Activated CD8-positive, alpha-beta memory T cell treated with anti-CD3 and anti-CD28 coated beads, Interleukin-2, amount 50 U/mL, for 4 hours (primary cell): ENCODE measurements around the gene ERCC3.
"Not testable (repeated sequence)": the region's sequence is repeated elsewhere in the genome, so short reads cannot be mapped to it uniquely, and the experiment has no call there.

ENCODE experiments used
- DNase-seq: peaks from one replicate; pipeline ENCODE4 v3.0.0-alpha.2; 2020

The ERCC3 gene

DNA sequence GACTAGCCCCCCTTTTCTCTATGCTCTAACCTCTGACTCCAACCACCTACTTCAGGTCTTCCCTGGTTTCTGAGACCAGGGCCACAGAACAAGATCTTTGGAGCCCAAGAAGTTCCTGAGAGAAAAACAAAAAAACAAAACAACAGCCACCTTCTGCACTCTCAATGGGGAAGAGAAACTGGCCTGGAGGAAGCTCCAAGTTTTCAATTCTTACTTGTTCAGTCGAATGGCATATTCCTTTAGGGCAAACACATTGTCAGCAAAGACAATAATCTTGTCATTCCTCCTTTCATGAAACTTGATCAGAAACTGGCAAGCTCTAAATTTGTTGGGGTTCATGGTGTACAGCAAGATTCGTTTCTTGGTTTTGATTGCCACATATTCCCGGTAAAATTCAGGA lies 15.0 kb downstream of the ERCC3 start:
- DNase-seq, result no peak

DNA sequence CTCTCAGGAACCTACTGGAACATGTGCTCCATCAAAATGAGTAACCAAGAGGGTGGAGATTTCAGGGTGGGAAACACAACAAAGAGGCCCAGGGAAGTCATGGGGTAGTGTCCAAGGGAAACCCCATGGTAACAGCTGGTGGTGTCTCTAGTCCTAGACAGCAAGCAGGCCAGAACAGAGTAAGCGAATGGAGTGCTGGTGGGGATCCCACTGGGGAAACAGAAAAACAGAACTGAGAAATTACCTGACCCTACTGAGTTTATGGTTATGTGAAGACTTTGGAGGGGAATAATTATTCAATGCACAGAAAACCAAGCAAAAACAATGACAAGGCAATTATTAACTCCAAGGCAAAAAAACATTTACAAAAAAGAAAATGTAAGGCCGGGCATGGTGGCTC lies 16.9 kb downstream of the ERCC3 start:
- no peak for DNase-seq

DNA sequence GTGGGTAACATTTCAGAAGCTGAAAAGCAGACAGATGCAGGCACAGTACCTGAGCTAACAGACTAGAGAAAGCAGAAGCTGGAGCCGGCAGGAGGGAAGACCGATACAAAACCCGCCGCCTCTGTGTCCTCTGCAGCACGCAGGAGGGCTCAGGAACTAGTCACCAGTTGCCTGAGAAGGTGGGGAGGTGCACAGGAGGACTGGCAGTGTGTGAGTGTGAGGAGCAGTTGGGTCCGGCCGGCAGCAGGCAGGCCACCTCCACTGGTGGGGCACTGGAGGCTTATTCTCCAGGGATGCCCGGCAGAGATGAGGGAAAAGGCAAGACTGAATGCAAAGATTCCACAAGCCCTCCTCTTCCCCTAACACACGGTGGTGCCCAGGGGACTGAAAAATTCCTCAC lies 18.2 kb downstream of the ERCC3 start:
- no peak for DNase-seq

DNA sequence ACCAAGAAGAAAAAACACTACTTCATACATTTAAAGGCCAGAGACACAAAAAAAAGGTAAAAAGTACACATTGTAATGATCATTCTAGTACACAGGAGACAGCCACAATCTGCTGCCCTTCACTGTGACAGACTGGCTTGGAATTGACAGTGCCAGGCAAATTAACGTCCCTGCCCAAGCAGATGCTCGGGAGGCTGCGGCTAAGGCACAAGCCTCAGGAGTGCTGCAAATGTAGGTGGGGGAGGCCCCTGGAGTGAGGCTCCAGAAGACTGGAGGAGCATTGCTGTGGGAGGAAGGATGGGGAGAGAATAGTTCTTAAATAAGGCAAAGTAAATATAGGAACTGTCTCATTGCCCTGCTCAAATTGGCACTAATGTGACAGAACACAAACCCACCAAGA lies 18.6 kb downstream of the ERCC3 start:
- DNase-seq, result no peak

DNA sequence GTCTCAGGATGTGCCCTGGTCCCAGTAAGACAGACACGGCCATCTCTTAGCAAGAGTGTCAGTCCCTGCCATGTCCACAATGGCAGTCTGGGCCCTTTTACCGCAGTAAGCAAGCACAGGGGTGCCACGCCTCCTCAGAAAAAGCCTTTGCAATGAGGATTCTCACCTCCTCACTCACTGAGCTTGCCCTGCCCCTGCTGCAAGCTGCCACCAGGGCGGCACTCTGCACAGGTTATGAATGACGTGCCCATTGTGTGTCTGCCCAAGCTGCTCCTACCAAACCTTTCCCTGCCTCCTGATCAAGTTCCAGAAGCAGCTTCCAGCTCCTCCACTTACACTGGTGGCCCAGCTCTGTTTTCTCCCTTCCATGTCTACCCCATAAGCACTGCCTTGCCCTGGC lies 23.3 kb downstream of the ERCC3 start:
- DNase-seq, result no peak

DNA sequence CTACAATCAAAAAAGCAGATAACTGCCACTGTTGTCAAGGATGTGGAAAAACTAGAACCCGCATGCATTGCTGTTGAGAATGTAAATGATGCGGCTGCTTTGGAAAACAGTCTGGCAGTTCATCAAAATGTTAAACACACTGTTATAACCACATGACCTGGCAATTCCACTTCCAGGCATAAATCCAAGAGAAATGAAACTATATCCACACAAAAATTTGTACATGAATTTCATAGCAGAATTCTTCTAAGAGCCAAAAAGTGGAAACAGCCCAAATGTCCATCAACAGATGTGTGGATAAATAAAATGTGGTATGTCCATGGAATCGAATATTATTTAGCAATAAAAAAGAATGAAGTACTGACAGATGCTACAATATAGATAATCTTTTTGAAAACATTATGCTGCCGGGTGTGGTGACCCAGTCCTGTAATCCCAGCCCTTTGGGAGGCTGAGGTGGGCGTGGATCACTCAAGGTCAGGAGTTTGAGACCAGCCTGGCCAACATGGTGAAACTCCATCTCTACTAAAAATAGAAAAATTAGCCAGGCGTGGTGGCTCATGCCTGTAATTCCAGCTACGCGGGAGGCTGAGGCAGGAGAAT lies 32.0 kb downstream of the ERCC3 start:
- no peak for DNase-seq

DNA sequence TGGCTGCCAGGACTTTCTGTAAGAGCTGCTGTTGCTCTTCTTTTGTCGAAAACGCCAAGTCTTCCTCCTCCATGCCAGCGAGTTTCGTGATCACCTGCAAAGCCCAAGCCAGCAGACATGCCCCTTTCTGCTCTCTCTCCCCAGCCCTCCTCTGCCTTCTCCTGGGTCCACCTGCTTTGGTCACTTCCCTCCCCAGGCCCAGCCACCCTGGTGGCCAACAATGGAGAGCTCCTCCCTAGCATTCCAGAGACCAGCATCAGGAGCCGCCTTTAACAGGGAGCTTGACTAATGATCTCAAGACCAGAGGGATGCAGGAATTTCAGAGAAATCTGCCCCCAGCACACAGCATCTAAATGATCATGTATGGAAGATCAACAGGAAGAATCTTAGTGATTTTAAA lies 34.6 kb downstream of the ERCC3 start:
- no peak for DNase-seq

DNA sequence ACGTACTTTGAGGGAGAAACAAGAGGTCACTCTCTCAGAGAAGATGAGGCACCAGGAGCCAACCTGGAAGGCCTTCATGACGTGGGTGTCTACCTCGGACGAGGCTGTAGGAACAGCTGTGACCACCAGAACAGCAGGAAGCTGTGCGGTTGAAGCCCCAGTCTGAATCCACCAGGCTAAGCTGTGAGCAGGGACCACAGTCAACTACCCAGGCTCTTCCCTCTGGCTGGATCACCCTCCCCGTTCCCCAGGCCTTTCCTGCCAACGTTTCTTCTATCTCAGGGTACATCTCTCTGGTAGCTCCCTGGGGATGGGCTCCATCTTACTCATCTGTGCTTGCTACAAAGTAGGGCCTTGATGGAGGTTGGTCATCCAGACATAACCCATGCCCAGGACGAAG lies 37.1 kb downstream of the ERCC3 start:
- DNase-seq, result no peak

DNA sequence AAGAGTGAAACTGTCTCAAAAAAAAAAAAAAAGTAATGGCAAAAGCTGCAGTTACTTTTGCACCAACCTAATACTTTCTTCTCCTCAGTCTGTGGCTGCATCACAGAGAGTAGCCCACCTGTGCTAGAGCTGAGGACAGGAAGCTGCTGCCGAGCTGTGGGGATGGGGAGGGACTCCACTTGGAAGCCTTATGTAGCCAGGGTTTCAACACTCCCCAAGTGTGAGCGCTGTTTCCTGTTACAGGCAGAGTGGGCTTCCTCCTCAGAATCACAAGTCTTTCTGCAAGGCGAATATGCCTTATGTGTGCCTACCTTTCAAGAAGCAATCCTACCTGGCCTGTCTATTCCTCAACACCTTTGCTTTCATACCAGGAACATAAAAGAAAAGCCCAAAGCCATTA lies 37.6 kb downstream of the ERCC3 start:
- no peak for DNase-seq

DNA sequence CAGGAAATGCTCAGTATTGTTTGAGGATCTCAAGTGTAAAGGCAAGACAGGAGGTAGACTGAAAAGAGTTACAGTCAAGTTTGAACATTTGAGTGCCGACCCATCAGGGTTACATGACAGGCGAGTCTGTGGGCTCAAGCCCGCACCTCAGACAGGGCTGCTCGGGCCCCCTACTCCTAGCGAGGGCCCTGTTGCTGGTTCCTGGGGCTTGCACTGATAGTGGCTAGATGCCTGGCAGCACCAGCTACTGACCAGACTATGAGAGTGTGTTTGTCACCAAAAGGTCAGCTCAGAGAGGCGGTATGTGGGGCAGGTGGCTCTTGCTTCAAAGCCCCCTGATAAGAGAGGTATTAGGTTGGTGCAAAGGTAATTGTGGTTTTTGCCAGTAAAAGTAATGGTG lies 38.2 kb downstream of the ERCC3 start:
- DNase-seq, result no peak

DNA sequence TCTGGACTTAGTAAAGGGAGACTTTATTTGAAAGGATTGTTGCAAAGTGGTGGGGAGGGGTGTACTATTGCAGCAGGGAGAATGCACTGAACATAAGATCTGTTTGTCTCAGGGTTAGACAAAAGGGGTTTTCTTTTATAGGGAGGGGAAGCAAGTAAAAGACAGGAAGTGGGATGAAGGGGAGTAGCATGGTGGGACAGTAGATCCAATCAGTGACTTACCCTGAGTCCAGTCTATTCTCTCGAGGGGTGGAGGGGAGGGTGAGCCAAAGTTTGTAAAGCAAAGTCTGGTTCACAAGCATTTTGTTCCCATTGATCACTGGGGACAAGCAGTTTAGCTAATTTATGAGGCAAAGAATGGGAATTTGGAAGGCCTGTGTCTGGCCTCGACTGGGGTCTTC lies 38.8 kb downstream of the ERCC3 start:
- DNase-seq, result no peak

DNA sequence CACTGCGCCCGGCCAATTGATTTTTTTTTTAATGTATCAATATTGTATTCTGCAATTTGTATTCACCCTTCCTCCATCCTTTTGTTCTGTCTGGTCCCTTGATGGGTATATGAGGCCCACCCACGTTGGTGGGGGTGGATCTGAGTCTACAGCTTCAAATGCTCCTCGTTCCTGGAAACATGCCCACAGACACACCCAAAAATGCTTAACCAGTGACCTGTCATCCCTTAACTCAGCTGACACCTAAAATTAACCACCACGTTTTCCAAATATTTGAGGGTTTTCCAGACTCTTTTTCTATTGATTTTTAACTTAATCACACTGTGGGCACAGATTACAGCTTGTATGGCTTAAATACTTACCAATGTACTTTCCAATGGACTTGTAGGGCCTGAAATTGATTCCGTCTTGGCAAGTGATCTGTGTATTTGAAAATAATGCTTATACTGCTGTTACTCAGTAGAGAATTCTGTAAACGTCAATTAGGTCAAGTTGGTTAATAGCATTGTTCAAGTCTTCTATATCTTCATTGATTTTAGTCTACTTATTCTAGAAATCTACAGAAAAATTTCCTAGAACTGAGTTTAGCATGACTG lies 39.5 kb downstream of the ERCC3 start:
- DNase-seq, result no peak

DNA sequence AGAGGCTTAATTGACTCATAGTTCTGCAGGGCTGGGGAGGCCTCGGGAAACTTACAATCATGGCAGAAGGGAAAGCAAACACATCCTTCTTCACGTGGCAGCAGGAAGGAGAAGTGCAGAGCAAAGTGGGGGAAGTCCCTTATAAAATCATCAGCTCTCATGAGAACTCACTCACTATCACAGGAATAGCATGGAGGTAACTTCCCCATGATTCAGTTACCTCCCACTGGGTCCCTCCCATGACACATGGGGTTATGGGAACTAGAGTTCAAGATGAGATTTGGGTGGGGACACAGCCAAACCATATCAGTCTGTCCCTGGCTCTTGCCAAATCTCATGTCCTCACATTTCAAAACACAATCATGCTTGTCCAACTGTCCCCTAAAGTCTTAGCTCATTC lies 52.8 kb downstream of the ERCC3 start:
- not testable (repeated sequence) for DNase-seq

DNA sequence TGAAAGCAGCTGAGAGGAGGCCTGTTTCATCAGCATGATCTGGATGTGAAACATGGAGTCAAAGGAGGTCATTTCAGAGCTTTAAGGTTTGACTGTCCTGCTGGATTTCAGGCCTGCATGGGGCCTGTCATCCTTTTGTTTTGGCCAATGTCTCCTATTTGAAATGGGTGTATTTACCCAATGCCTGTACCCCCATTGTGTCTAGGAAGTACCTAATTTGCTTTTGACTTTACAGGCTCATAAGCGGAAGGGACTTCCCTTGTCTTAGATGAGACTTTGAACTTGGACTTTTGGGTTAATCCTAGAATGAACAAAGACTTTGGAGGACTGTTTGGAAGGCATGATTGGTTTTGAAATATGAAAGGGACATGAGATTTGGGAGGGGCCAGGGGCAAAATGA lies 54.5 kb downstream of the ERCC3 start:
- DNase-seq, result no peak

DNA sequence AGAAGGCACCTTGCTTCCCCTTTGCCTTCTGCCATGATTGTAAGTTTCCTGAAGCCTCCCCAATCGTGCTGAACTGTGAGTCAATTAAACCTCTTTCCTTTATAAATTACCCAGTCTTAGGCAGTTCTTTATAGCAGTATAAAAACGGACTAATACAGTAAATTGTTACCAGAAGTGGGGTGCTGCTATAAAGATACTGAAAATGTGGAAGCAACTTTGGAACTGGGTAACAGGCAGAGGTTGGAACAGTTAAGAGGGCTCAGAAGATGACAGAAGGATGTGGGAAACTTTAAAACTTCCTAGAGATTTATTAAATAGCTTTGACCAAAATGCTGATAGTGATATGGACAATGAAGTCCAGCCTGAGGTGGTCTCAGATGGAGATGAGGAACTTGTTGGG lies 56.2 kb downstream of the ERCC3 start:
- DNase-seq, result not testable (repeated sequence)

DNA sequence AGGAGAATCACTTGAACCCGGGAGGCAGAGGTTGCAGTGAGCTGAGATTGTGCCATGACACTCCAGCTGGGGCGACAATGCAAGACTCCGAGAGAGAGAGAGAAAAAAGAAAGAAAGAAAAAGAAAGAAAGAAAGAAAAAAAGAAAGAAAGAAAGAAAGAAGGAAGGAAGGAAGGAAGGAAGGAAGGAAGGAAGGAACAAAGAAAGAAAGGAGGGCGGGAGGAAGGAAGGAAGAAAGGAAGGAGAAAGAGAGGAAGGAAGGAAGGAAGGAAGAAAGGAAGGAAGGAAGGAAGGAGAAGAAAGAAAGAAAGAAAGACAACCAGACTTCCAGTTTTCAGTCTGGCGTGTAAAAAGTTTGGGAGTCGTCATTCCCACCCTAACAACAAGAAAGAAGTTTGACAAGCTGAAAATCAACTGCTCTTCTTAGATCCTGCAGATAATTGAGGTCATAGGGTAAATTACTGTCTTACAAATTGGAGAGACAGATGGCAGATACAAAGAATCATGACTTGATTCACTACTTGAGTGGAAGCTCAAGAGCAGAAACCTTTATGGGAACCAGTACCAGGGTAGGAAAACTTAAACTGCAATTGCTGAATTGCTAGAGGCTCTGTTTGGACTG lies 58.8 kb downstream of the ERCC3 start:
- DNase-seq, result no peak

DNA sequence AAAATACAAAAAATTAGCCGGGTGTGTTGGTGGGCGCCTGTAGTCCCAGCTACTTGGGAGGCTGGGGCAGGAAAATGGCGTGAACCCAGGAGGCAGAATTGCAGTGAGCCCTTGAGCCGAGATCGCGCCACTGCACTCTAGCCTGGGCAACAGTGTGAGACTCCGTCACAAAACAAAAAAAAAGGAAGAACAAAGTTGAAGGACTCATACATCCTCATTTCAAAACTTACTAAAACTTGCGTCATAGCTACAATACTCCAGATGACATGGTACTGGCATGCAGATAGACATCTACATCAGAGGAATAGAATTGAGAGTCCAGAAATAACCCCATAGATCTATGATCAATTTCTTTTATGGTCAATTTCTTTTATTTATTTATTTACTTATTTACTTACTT lies 60.2 kb downstream of the ERCC3 start:
- no peak for DNase-seq

DNA sequence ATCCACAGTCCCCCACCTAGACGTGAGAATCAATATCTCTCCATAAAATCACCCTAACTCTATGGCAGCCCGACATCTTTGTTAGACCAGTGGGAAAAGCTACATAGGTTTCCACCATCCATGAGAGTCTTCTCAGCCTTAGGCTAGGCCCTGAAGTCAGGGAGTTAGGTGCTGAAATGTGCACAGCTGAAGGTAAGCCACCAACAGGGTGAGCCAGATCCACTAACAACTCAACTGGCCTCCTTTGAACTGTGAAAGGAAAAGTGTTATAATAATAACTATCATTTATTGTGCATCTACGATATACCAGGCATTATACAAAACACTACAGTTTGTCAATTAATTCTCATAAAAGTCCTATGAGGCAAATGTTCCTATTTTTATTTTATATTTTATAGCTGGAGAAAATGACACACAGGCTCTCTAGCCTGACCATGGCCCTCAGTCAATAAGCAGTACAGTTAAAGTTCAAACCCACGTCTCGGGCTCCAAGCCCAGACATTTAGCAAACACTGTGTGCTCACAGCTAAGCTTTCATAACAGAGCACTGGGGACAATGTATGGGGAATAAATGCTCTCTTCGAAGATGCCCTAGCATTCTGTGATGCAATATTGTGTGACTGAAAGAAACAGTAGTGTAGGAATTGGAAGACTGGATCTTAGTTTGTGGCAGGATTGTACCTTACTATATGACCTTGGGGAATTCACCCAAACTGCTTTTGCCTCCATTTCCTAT lies 62.6 kb downstream of the ERCC3 start:
- no peak for DNase-seq

DNA sequence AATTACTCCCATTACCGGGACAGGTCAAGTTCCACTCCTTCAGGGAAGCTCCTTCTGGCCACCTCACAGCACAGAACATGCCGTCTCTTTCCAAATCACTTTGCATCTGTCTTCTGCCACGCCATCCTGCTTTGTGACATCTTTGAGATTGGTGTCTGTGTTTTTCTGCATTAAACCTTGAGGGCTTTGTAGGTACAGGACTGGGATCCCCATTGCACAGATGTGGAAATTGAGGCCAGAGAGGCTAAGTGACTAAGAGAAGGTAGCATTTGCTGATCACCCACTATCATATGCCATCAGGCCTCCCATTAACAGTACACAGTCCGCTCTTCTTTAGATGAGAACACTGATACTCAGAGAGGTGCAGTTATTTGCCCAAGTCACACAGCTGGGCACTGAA lies 64.4 kb downstream of the ERCC3 start:
- DNase-seq, result no peak

DNA sequence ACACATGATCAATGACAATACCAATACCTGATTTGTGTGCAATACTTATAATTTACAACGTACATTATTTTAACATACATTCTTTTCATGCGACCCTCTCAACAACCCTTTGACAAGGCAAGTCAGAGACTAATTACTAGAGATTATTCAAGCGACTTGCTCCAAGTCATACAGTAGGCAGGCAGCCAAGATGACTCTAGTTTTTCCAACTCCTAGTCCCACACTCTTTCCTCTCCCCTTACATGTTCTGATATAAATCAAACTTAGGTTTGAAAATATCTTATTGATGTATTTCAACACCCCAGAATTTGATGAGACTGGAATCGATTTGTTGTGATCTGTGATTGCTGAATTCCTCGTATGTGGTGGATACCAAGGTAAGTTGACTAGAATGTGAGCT lies 65.8 kb downstream of the ERCC3 start:
- DNase-seq, result no peak

DNA sequence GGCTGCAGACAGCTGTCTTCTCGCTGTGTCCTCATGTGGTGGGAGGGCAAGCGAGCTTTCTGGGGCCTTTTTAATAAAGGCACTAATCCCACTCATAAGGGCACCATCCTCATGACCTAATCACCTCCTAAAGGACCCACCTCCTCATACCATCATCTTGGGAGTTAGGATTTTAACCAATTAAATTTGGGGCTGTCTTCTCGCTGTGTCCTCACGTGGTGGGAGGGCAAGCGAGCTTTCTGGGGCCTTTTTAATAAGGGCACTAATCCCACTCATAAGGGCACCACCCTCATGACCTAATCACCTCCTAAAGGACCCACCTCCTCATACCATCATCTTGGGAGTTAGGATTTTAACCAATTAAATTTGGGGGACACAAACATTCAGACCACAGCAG lies 66.7 kb downstream of the ERCC3 start:
- DNase-seq, result not testable (repeated sequence)

DNA sequence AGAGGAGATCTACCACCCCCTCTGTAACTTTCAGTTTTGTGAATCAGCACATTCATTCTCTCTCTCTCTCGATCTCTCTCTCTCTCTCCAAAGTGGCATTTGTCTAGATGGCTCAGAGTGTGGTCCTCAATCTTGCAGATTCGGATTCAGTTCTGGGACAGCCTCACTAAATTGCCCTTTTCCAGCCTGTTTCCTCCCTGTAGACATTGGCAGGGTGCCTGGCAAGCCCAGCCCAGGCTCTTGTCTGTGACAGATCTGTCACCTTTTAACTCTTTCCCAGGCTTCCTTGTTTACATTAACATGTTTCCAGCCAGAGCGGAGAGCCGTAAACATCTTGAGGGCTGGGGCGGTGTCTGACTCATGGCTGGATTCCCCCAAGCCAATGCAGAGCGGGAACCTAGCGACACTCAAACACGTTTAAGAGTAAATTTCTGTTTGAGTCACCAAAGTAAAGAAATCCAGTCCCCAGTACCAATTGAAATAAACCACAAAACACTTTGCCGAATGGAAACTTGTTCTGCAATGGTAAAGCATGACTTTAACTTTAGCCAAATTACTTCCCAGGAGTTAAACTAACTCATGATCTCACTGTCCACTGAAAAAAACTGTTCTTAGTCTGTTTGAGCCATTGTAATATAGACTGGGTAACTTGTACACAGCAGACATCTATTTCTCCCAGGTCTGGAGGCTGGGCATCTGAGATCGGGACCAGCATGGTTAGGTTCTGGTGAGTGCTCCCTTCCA lies 67.3 kb downstream of the ERCC3 start:
- DNase-seq, result no peak

DNA sequence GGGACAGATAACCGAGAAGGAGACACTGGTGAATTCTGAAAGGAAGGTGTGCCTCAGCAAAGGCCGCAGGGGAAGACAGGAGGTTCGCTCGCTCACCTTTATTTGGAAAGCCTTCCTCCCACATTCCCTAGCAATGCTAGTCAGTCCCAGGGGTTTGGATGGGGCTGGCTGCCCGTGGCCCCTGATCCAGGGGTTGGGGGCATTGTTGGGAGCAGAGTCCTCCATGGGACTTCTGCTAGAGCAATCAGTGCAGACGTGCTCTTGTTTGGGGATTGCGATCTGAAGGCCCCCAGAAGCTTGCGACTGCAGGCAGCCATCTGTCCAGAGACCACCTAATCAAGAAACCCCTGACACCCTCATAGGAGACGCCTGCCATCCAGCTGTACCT lies 67.8 kb downstream of the ERCC3 start:
- no peak for DNase-seq
